Left lung (tissue), 10 donors: ENCODE results near the gene PPP1R13B. TPM values are rescaled to one million over a fixed set of nuclear protein-coding genes. Genes with fewer than 3 reads are reported as not detected.

ENCODE experiments used
- ATAC-seq: fragments of 200-7000 bp; cut with Tn5 transposase; one replicate; pipeline ENCODE4 v1.9.1; 2020; ENCODE audit warnings: moderate library complexity
- DNase-seq, 4 donors: peaks; one replicate each; pipeline ENCODE4 v3.0.0-alpha.2; 2013 to 2020
- H3K27ac ChIP-seq, 2 donors: fragments of 200-600 bp; sonication (generic) in 1 of 2; one replicate each; pipeline versions ENCODE4 v1.5.0 to v1.8.0; 2020 to 2021
- H3K27me3 ChIP-seq, 2 donors: fragments of 200-600 bp; sonication (generic) in 1 of 2; one replicate each; pipeline versions ENCODE4 v1.5.0 to v1.8.0; 2020 to 2021
- H3K36me3 ChIP-seq, 2 donors: fragments of 200-600 bp; sonication (generic) in 1 of 2; one replicate each; pipeline versions ENCODE4 v1.5.0 to v1.8.0; 2020 to 2021
- H3K4me1 ChIP-seq, 2 donors: fragments of 200-600 bp; one replicate each; pipeline ENCODE4 v1.8.0; 2021
- H3K4me3 ChIP-seq, 2 donors: fragments of 200-600 bp; sonication (generic) in 1 of 2; one replicate each; pipeline versions ENCODE4 v1.5.0 to v1.8.0; 2020 to 2021; ENCODE audit warnings: mild to moderate bottlenecking in 1 of 2
- H3K9me3 ChIP-seq, 2 donors: fragments of 200-600 bp; sonication (generic) in 1 of 2; one replicate each; pipeline versions ENCODE4 v1.5.0 to v1.8.0; 2020 to 2021
- intact Hi-C, 2 donors: fragments of 100-400 bp; cut with DNase I; formaldehyde crosslinking; loops; one replicate each; pipeline versions ENCODE4 v1.11.2 to v1.14.2; 2022
- polyA plus RNA-seq, 6 donors: library from polyadenylated mRNA; unstranded; fragments of 120-200 nt; gene quantifications; one replicate each; pipeline ENCODE4 v1.2.1, GENCODE V29; 2013; ENCODE audit not compliant: insufficient read length in 6 of 6
- total RNA-seq, 2 donors: library from RNA; stranded (reverse); fragmentation: NEBNext Ultra II Directional; extraction: Animal tissue kit (Norgen Biotek cat#: 25700); gene quantifications; one replicate each; pipeline ENCODE4 v1.2.1, GENCODE V29; 2021
- TF ChIP-seq, protein P1 (sequence below), 2 donors: fragments of 200-600 bp; sonication (generic) in 1 of 2; IDR thresholded peaks; one replicate each; pipeline versions ENCODE4 v1.5.0 to v1.8.0; 2021; ENCODE audit warnings: antibody characterized with exemption in 2 of 2
- donor health status: DM: no; HTN: yes; CAD: no.
- donor health status: DM: no; HTN: no; CAD: no.

PPP1R13B gene
- total and polyA plus RNA-seq, 8 donors = 48.0 to 86.9 (median 61.7) TPM

DNA sequence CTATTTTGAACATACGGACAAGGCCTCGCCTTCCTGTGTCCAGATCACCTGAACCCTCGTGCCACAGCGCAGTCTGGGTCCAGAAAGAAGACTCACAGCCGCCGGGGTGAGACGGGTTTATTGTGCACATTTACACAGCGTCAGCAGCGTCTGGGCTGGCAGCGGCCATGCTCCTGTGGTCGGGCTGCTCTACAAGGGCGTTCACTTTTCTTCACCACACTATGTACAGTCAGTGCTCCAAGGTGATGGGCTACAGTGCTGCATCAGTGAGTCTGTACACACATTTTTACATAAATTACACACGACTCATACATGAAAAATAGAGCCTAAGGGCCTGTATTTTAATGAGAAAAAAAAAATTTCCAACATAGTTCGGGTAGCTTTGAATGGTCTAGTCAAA is 113.7 kb downstream of the PPP1R13B start:
- peaks cover 0 to 91% of the 10 kb centered on the region in 2 donors for H3K36me3 ChIP-seq
- no peak overlapping the region for H3K4me3 ChIP-seq
- intact Hi-C loops = no loop called here
- DNase-seq (peak in 1 of 4 donors; percentile 58), ATAC-seq (no peak)
- H3K9me3 ChIP-seq = no peaks in the 10 kb centered on the region
- H3K4me1 ChIP-seq = peaks cover 0 to 6% of the 10 kb centered on the region in 2 donors
- no peak overlapping the region for H3K27ac ChIP-seq
- TF ChIP-seq, protein P1, sequence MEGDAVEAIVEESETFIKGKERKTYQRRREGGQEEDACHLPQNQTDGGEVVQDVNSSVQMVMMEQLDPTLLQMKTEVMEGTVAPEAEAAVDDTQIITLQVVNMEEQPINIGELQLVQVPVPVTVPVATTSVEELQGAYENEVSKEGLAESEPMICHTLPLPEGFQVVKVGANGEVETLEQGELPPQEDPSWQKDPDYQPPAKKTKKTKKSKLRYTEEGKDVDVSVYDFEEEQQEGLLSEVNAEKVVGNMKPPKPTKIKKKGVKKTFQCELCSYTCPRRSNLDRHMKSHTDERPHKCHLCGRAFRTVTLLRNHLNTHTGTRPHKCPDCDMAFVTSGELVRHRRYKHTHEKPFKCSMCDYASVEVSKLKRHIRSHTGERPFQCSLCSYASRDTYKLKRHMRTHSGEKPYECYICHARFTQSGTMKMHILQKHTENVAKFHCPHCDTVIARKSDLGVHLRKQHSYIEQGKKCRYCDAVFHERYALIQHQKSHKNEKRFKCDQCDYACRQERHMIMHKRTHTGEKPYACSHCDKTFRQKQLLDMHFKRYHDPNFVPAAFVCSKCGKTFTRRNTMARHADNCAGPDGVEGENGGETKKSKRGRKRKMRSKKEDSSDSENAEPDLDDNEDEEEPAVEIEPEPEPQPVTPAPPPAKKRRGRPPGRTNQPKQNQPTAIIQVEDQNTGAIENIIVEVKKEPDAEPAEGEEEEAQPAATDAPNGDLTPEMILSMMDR (IDR thresholded peaks at IDR 0.05) = no peak
- no peaks in the 10 kb centered on the region for H3K27me3 ChIP-seq

DNA sequence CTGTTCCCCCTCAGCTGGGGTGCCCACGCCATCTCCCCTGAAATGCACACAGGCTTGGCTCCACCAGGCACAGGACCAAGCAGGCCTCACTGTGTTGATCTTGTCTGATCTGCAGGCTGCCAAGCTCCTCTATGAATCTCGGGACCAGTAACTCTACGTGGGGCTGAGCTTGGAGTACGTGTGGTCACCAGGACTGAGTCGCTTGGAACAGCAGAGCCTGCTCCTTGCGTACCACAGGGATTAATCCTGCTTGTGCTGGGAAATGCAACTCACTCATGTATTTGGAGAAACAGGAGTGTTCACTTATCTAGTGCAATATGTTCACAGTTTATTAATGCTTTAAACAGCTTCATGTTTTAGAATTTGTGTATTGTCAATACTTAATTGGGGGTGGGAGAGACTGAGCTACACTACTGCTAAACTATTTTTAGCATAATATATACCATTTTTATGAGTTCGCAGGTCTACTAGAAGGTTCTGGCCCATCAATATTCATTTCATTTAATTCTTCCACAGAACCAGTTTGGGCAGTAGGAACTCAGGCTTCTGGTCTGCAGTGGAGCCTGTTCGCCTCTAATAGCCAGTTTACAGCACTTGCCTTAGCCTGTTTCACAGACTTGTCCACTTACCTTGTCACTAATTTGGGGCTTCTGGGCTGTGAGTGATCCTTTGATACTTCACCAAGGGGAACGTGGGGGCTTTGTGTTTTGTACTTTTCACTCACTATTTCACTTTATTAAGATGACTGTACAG is 114.3 kb downstream of the PPP1R13B start:
- H3K4me1 ChIP-seq = peaks cover 0 to 6% of the 10 kb centered on the region in 2 donors
- H3K4me3 ChIP-seq = no peak overlapping the region
- TF ChIP-seq, protein P1 (IDR thresholded peaks at IDR 0.05) = no peak
- intact Hi-C loops = no loop called here
- no peaks in the 10 kb centered on the region for H3K27me3 ChIP-seq
- ATAC-seq = no peak
- H3K27ac ChIP-seq = no peak overlapping the region
- no peaks in the 10 kb centered on the region for H3K9me3 ChIP-seq
- H3K36me3 ChIP-seq = peaks cover 0 to 91% of the 10 kb centered on the region in 2 donors
- no peak for DNase-seq

DNA sequence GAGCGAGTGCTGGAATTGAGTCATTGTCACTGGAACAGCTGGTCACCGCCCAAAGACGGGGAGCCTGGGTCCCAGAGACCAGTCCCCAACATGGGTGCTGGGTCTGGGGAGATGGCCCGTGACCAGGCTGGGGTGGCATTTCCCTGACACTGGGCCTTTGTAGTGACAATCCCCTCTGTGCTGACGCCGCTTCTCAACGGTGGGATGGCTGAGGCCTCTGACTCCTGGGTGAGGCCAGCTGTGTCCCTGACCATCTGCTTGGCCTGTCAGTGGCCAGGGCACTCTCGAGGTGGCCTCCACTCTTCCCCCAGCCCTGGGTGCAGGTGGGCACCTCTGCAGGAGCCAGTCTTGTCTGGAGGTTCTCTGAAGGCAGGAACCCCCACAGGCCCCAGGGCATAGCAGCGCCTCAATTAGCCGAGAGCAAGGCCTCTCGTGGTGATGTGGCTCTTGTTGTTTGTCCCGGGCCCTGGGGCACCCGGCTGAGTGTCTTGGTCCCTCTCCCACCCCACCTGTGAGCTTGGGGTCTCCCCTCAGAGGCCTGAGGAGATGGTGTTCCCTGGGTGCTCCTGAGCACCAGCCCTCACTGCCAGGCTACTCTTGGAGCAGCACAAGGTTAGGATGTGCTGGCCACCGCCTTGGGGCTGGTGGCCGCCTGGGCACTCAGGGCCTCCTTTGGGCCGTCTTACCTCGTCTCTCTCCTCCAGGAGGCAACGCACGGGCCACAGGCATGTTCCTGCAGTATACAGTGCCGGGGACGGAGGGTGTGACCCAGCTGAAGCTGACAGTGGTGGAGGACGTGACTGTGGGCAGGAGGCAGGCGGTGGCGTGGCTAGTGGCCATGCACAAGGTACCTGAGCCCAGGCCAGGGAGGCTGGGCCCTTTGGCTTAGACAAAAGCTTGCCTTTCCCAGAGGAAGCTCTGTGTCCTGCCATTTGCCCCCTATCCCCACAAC is 115.2 kb downstream of the PPP1R13B start:
- no peaks in the 10 kb centered on the region for H3K27me3 ChIP-seq
- H3K4me3 ChIP-seq = no peak overlapping the region
- intact Hi-C loops = no loop called here
- TF ChIP-seq, protein P1 (IDR thresholded peaks at IDR 0.05) = no peak
- peaks cover 0 to 6% of the 10 kb centered on the region in 2 donors for H3K4me1 ChIP-seq
- no peak overlapping the region for H3K27ac ChIP-seq
- H3K9me3 ChIP-seq = no peaks in the 10 kb centered on the region
- ATAC-seq = no peak
- H3K36me3 ChIP-seq = peaks cover 0 to 90% of the 10 kb centered on the region in 2 donors
- peak in 2 of 4 donors; percentile 21 to 72 for DNase-seq

DNA sequence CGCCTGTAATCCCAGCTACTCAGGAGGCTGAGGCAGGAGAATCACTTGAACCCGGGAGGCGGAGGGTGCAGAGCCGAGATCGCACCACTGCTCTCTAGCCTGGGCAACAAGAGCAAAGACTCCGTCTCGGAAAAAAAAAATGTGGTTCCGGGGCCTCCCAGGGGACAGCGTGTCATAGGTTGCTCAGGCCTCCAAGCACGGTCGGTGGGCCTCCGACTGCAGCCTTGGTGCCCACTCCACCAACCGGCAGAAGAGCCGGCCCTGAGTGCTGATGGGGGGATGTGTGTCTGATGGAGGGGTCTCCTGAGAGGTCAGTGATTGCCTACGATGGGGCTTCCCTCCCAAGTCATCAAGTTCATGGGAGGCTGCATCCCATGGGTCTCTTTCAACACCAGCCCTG is 115.9 kb downstream of the PPP1R13B start:
- TF ChIP-seq, protein P1 (IDR thresholded peaks at IDR 0.05) = no peak
- H3K27ac ChIP-seq = no peak overlapping the region
- no peaks in the 10 kb centered on the region for H3K27me3 ChIP-seq
- no peaks in the 10 kb centered on the region for H3K9me3 ChIP-seq
- intact Hi-C loops = no loop called here
- DNase-seq (peak in 2 of 4 donors; percentile 22 to 69), ATAC-seq (no peak)
- H3K4me1 ChIP-seq = peaks cover 0 to 6% of the 10 kb centered on the region in 2 donors
- no peak overlapping the region for H3K4me3 ChIP-seq
- H3K36me3 ChIP-seq = peaks cover 0 to 82% of the 10 kb centered on the region in 2 donors
